Lower leg skin (tissue), 3 donors: ENCODE measurements around the gene CD81.

Source experiments
- POLR2A ChIP-seq, 2 donors: fragments of 450-650 bp; IDR thresholded peaks; one replicate each; pipeline ENCODE4 v1.6.1; 2016 to 2017; ENCODE audit warnings: antibody characterized with exemption in 2 of 2, mild to moderate bottlenecking in 1 of 2, moderate library complexity in 1 of 2
- TF ChIP-seq, protein P1 (sequence below), 3 donors: fragments of 450-650 bp; IDR thresholded peaks; one replicate each; pipeline ENCODE4 v1.5.1; 2016; ENCODE audit warnings: antibody characterized with exemption in 3 of 3, mild to moderate bottlenecking in 3 of 3, moderate library complexity in 2 of 3

DNA sequence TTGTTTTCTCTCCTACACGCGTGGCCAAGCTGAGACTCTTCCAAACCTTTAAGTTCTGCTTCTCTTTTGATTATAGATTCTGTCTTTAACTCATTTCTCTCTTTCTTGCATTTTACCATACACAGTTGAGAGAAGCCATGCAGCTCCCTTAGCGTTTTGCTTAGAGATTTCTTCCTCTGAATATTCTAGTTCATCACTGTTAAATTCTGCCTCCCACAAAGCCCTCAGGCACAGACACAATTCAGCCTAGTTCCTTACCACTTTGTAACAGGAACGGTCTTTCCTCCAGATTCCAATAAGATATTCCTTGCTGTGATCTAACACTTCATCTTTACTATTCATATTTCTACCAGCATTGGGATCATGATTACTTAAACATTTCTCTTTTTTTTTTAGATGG is 24.7 kb upstream of the CD81 start:
- TF ChIP-seq, protein P1, sequence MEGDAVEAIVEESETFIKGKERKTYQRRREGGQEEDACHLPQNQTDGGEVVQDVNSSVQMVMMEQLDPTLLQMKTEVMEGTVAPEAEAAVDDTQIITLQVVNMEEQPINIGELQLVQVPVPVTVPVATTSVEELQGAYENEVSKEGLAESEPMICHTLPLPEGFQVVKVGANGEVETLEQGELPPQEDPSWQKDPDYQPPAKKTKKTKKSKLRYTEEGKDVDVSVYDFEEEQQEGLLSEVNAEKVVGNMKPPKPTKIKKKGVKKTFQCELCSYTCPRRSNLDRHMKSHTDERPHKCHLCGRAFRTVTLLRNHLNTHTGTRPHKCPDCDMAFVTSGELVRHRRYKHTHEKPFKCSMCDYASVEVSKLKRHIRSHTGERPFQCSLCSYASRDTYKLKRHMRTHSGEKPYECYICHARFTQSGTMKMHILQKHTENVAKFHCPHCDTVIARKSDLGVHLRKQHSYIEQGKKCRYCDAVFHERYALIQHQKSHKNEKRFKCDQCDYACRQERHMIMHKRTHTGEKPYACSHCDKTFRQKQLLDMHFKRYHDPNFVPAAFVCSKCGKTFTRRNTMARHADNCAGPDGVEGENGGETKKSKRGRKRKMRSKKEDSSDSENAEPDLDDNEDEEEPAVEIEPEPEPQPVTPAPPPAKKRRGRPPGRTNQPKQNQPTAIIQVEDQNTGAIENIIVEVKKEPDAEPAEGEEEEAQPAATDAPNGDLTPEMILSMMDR (IDR thresholded peaks at IDR 0.05), result no peak
- TF ChIP-seq POLR2A (IDR thresholded peaks at IDR 0.05), result no peak
